GM23338 (cell line): ENCODE data around the gene TUBGCP2. TPM values are rescaled to one million over a fixed set of nuclear protein-coding genes. Genes with fewer than 3 reads are reported as not detected.

ENCODE experiments used
- ATAC-seq: fragments of 200-7000 bp; cut with Tn5 transposase; 3 replicates; pipeline ENCODE4 v1.9.1; 2020
- DNase-seq: peaks from one replicate; pipeline ENCODE4 v3.0.0-alpha.2; 2015; ENCODE audit warnings: low spot score
- H2AFZ ChIP-seq: fragments of 200-600 bp; sonication (generic); 2 replicates; pipeline ENCODE4 v1.8.0; 2016; ENCODE audit warnings: antibody characterized with exemption, mild to moderate bottlenecking, moderate library complexity
- H3F3A ChIP-seq: fragments of 200-600 bp; sonication (generic); replicated peaks from 2 replicates; pipeline ENCODE4 v1.8.0; 2017; ENCODE audit warnings: antibody characterized with exemption, mixed run types, low read depth
- H3K27ac ChIP-seq: fragments of 200-600 bp; sonication (generic); 2 replicates; pipeline ENCODE4 v1.6.1; 2016; ENCODE audit warnings: low read depth
- H3K27me3 ChIP-seq: fragments of 200-600 bp; sonication (generic); 2 replicates; pipeline ENCODE4 v1.8.0; 2016; ENCODE audit warnings: mild to moderate bottlenecking, mixed run types, moderate library complexity; ENCODE audit not compliant: insufficient read depth
- H3K36me3 ChIP-seq: fragments of 200-600 bp; sonication (generic); 2 replicates; pipeline ENCODE4 v1.8.0; 2016; ENCODE audit warnings: mild to moderate bottlenecking; ENCODE audit not compliant: insufficient read depth
- H3K4me1 ChIP-seq: fragments of 200-600 bp; sonication (generic); 2 replicates; pipeline ENCODE4 v1.8.0; 2016; ENCODE audit warnings: mild to moderate bottlenecking, moderate library complexity; ENCODE audit not compliant: insufficient read depth
- H3K4me2 ChIP-seq: fragments of 200-600 bp; sonication (generic); 2 replicates; pipeline ENCODE4 v1.7.1; 2017; ENCODE audit warnings: mixed run types
- H3K4me3 ChIP-seq: fragments of 200-600 bp; sonication (generic); 2 replicates; pipeline ENCODE4 v1.6.1; 2016; ENCODE audit warnings: mixed run types
- H3K79me2 ChIP-seq: fragments of 200-600 bp; sonication (generic); replicated peaks from 2 replicates; pipeline ENCODE4 v1.8.0; 2017; ENCODE audit warnings: mild to moderate bottlenecking; ENCODE audit not compliant: insufficient read depth
- H3K9me2 ChIP-seq: fragments of 200-600 bp; sonication (generic); 2 replicates; pipeline ENCODE4 v1.8.0; 2017; ENCODE audit not compliant: insufficient read depth
- H4K20me1 ChIP-seq: fragments of 200-600 bp; sonication (generic); replicated peaks from 2 replicates; pipeline ENCODE4 v1.8.0; 2017; ENCODE audit warnings: mild to moderate bottlenecking; ENCODE audit not compliant: insufficient read depth
- H3K27ac Mint-ChIP-seq: 2 replicates; pipeline ENCODE4 v1.8.0; 2020; ENCODE audit warnings: inconsistent platforms, mild to moderate bottlenecking, moderate library complexity, mixed read lengths
- H3K27me3 Mint-ChIP-seq: 3 replicates; pipeline ENCODE4 v1.8.0; 2022; ENCODE audit warnings: low read depth, mild to moderate bottlenecking, moderate library complexity, mixed read lengths, inconsistent platforms; ENCODE audit not compliant: insufficient read depth, poor library complexity
- H3K36me3 Mint-ChIP-seq: 3 replicates; pipeline ENCODE4 v1.8.0; 2021; ENCODE audit warnings: low read depth, mild to moderate bottlenecking, inconsistent platforms, moderate library complexity, mixed read lengths
- H3K4me1 Mint-ChIP-seq: 3 replicates; pipeline ENCODE4 v1.8.0; 2020; ENCODE audit warnings: mild to moderate bottlenecking, inconsistent platforms, mixed read lengths
- H3K4me3 Mint-ChIP-seq: 3 replicates; pipeline ENCODE4 v1.8.0; 2021; ENCODE audit warnings: moderate library complexity, mild to moderate bottlenecking, inconsistent platforms, mixed read lengths
- H3K9me3 Mint-ChIP-seq: 3 replicates; pipeline ENCODE4 v1.8.0; 2020; ENCODE audit warnings: moderate library complexity, mild to moderate bottlenecking, inconsistent platforms, mixed read lengths
- CREB1 ChIP-seq: fragments of 250-450 bp; sonication (Bioruptor Pico); IDR thresholded peaks from 2 replicates; pipeline ENCODE4 v1.5.0; 2020; ENCODE audit warnings: low read depth, mild to moderate bottlenecking, moderate library complexity
- EZH2 ChIP-seq: fragments of 200-600 bp; sonication (generic); IDR thresholded peaks from one replicate; pipeline ENCODE4 v1.8.0; 2017; ENCODE audit warnings: antibody characterized with exemption, mild to moderate bottlenecking, low read depth; ENCODE audit not compliant: unreplicated experiment
- EZH2phosphoT487 ChIP-seq: fragments of 200-600 bp; sonication (generic); IDR thresholded peaks from one replicate; pipeline ENCODE4 v1.8.1; 2018; ENCODE audit warnings: antibody characterized with exemption; ENCODE audit not compliant: unreplicated experiment
- JUNB ChIP-seq: IDR thresholded peaks from one replicate; pipeline ENCODE4 v1.6.1; 2016; ENCODE audit warnings: antibody characterized with exemption; ENCODE audit not compliant: unreplicated experiment
- NANOG ChIP-seq: IDR thresholded peaks from 2 replicates; pipeline ENCODE4 v1.6.1; 2016; ENCODE audit warnings: antibody characterized with exemption, borderline replicate concordance
- ZNF114 ChIP-seq: fragments of 250-450 bp; sonication (Bioruptor Pico); IDR thresholded peaks from 2 replicates; pipeline ENCODE4 v1.5.0; 2020; ENCODE audit warnings: mild to moderate bottlenecking, moderate library complexity
- ZNF331 ChIP-seq: fragments of 250-450 bp; sonication (Bioruptor Pico); IDR thresholded peaks from 2 replicates; pipeline ENCODE4 v1.5.0; 2020; ENCODE audit warnings: low read depth, mild to moderate bottlenecking, moderate library complexity
- ZNF462 ChIP-seq: fragments of 250-450 bp; sonication (Bioruptor Pico); IDR thresholded peaks from 2 replicates; pipeline ENCODE4 v1.5.0; 2020; ENCODE audit warnings: mild to moderate bottlenecking, moderate library complexity
- polyA plus RNA-seq: library from polyadenylated mRNA; unstranded; fragments of >200 nt; fragmentation: Nextera tagmentation; extraction: Ambion mirVana; gene quantifications from 2 replicates; pipeline ENCODE4 v1.2.1, GENCODE V29; 2016
- total RNA-seq: library from RNA; depleted of rRNA; stranded (reverse); fragments of >200 nt; shearing (Covaris generic); gene quantifications from 2 replicates; pipeline ENCODE4 v1.2.3, GENCODE V29; 2014
- TF ChIP-seq, protein P1 (sequence below), 2 experiments: fragments of 200-600 bp in 1 of 2; sonication (generic) in 1 of 2; conservative IDR thresholded peaks; 2 replicates each; pipeline versions ENCODE4 v1.5.1 to v1.6.1; 2016 to 2017; ENCODE audit warnings: antibody characterized with exemption in 2 of 2, low read depth in 2 of 2, mild to moderate bottlenecking in 2 of 2, moderate library complexity in 1 of 2
- TF ChIP-seq, protein P2 (sequence below): IDR thresholded peaks from one replicate; pipeline ENCODE4 v1.6.1; 2018; ENCODE audit warnings: antibody characterized with exemption; ENCODE audit not compliant: unreplicated experiment

Gene TUBGCP2
- total and polyA plus RNA-seq, 2 experiments from 2014 or later: 59.6 to 67.7 TPM

DNA sequence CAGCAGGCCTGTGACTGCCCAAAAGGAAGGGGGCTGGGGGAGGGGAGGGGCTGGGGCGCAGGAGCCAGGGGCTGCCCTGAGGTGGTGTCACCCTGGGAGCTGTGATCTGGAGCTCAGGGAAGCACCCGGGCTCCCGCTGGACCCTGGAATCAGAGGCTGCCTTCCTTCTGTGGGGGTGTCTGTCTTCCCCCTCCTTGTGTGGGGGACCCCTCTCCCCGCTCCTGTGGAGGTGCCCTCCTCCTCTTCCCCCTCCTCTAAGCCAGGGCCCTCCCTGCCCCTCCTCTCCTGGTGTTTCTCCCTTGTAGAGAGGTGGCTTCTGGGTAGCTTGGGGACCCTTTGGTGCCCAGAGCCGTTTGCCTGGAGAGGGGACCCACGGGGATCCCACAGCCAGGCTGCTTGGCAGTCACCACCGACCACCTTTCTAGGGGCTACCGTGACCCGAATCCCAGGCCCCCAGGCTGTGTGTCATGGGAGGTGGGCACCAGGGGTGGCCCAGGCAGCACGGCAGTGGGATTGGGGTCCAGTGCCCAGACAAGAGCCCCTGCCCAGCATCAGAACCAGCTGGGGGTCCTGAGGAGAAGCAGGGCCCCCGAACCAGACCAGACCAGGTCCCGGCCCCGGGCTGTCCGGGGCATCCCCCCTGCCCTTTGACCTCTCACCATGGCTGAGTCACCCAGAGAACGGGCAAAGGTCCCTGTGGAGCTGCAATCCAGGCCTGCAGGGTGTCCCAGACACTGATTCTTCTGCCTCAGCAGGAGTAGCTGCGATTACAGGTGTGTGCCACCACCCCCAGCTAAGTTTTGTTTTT is 39.2 kb upstream of the TUBGCP2 start (continued):
- TF ChIP-seq ZNF114 (no peak), CREB1 (no peak)
- TF ChIP-seq, protein P1, sequence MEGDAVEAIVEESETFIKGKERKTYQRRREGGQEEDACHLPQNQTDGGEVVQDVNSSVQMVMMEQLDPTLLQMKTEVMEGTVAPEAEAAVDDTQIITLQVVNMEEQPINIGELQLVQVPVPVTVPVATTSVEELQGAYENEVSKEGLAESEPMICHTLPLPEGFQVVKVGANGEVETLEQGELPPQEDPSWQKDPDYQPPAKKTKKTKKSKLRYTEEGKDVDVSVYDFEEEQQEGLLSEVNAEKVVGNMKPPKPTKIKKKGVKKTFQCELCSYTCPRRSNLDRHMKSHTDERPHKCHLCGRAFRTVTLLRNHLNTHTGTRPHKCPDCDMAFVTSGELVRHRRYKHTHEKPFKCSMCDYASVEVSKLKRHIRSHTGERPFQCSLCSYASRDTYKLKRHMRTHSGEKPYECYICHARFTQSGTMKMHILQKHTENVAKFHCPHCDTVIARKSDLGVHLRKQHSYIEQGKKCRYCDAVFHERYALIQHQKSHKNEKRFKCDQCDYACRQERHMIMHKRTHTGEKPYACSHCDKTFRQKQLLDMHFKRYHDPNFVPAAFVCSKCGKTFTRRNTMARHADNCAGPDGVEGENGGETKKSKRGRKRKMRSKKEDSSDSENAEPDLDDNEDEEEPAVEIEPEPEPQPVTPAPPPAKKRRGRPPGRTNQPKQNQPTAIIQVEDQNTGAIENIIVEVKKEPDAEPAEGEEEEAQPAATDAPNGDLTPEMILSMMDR (conservative IDR thresholded peaks at IDR 0.05; ENCODE audit: low read depth in 2 of 2): no peak

DNA sequence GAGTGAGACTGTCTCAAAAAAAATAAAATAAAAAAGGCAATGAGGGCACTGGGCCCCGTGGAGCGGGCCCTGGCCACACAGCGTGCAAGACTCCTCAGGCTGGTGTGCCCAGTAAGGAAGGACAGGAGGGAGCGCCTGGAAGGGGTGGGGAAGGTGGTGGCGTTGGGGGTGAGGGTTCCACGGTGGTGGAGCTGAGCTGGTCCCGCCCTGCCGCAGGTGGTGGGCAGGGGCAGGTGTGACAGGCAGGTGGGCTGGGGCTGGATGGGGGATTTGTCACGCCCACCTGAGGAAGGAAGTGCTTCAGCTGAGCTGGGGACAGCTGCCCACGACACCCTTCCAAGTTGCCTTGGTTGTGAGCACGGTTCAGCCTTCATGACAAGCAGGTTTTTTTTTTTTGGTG is 37.7 kb upstream of the TUBGCP2 start:
- no peaks in the 10 kb centered on the region for H3K79me2 ChIP-seq
- H3K4me1 Mint-ChIP-seq: peaks cover 11% of the 10 kb centered on the region
- H2AFZ ChIP-seq: no peak overlapping the region
- no peak overlapping the region for H3K27ac ChIP-seq
- no peak overlapping the region for H3K4me2 ChIP-seq
- no peaks in the 10 kb centered on the region for H3F3A ChIP-seq
- peaks cover 5% of the 10 kb centered on the region; the same call in 2 of the 3 replicates for H3K9me3 Mint-ChIP-seq
- H3K9me2 ChIP-seq: no peaks in the 10 kb centered on the region
- H4K20me1 ChIP-seq: no peaks in the 10 kb centered on the region
- H3K27me3 Mint-ChIP-seq: peaks cover 19% of the 10 kb centered on the region
- no peaks in the 10 kb centered on the region for H3K27me3 ChIP-seq
- no peak overlapping the region for H3K4me3 ChIP-seq
- no peak overlapping the region for H3K4me3 Mint-ChIP-seq
- peak; percentile 37 for DNase-seq
- H3K36me3 ChIP-seq: no peaks in the 10 kb centered on the region
- H3K36me3 Mint-ChIP-seq: no peaks in the 10 kb centered on the region
- peak; percentile 3; the same call in 1 of the 3 replicates for ATAC-seq
- H3K4me1 ChIP-seq: no peaks in the 10 kb centered on the region; the same call in 1 of the 2 replicates
- H3K27ac Mint-ChIP-seq: no peak overlapping the region
- TF ChIP-seq ZNF114 (no peak), JUNB (no peak), CREB1 (no peak), EZH2 (no peak), ZNF462 (no peak), ZNF331 (CRISPR knock-in tag) (no peak), EZH2phosphoT487 (no peak), NANOG (no peak)
- TF ChIP-seq, protein P2, sequence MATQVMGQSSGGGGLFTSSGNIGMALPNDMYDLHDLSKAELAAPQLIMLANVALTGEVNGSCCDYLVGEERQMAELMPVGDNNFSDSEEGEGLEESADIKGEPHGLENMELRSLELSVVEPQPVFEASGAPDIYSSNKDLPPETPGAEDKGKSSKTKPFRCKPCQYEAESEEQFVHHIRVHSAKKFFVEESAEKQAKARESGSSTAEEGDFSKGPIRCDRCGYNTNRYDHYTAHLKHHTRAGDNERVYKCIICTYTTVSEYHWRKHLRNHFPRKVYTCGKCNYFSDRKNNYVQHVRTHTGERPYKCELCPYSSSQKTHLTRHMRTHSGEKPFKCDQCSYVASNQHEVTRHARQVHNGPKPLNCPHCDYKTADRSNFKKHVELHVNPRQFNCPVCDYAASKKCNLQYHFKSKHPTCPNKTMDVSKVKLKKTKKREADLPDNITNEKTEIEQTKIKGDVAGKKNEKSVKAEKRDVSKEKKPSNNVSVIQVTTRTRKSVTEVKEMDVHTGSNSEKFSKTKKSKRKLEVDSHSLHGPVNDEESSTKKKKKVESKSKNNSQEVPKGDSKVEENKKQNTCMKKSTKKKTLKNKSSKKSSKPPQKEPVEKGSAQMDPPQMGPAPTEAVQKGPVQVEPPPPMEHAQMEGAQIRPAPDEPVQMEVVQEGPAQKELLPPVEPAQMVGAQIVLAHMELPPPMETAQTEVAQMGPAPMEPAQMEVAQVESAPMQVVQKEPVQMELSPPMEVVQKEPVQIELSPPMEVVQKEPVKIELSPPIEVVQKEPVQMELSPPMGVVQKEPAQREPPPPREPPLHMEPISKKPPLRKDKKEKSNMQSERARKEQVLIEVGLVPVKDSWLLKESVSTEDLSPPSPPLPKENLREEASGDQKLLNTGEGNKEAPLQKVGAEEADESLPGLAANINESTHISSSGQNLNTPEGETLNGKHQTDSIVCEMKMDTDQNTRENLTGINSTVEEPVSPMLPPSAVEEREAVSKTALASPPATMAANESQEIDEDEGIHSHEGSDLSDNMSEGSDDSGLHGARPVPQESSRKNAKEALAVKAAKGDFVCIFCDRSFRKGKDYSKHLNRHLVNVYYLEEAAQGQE: no peak
- TF ChIP-seq, protein P1 (conservative IDR thresholded peaks at IDR 0.05; ENCODE audit: low read depth in 2 of 2): no peak
